HG03135 (cell line): ENCODE data around the gene PEA15.
A peak's percentile ranks its signal among the peaks of the same experiment; 100 is the strongest.

ENCODE experiments used
- ATAC-seq: cut with Tn5 transposase; IDR thresholded peaks from one replicate; pipeline ENCODE4 v1.9.1; 2021; ENCODE audit warnings: mild to moderate bottlenecking, moderate library complexity; ENCODE audit not compliant: unreplicated experiment

Gene PEA15, protein sequence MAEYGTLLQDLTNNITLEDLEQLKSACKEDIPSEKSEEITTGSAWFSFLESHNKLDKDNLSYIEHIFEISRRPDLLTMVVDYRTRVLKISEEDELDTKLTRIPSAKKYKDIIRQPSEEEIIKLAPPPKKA

GRCh38 chr1:160205242-160206035, at the start of gene PEA15:
TSS of gene PEA15 (plus strand) at chr1:160205384. CDS start at chr1:160211545, 6,161 bp downstream.
- peak; percentile 38 for ATAC-seq

- no peak for ATAC-seq
Observed at GRCh38 chr1:160156361-160156760, 48.8 kb upstream of the PEA15 start.

GRCh38 chr1:160157174-160157573, 48.0 kb upstream of the PEA15 start:
- ATAC-seq: no peak

GRCh38 chr1:160158031-160158430, 47.2 kb upstream of the PEA15 start:
- no peak for ATAC-seq

DNA sequence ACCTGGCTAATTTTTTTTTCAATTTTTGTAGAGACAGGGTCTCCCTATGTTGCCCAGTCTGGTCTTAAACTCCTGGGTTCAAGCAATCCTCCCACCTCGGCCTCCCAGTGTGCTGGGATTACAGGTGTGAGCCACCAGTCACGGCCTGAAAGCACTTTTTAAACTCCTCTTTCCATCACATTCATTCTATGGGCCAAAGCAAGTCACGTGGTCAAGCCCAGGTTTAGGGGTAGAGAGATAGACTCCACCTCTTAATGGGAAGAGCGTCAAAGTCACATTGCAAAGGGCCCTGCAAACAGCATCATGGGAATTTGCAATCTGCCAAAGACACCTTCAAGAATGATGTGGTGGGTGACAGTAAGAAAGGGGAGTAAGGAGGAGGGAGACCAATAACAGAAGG, 46.6 kb upstream of the PEA15 start:
- no peak for ATAC-seq

DNA sequence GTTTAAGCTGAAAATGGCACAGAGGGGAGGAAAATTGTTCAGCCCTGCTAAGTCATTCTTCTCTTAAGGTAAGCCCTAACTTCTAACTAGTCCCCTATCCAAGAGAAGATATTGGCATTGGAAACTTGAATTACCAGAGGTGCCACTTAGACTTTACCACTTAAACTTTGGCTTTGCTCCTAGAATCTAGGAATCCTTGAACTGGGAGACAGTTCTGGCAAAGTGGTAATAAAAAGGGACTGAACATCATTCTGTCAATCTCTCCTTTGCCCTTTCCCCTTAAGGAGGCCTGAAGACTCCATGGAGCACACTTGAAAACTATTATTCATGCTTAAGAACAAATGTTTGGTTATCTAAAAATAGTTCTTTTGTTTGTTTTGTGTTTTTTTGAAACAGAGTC, 45.3 kb upstream of the PEA15 start:
- ATAC-seq: no peak

DNA sequence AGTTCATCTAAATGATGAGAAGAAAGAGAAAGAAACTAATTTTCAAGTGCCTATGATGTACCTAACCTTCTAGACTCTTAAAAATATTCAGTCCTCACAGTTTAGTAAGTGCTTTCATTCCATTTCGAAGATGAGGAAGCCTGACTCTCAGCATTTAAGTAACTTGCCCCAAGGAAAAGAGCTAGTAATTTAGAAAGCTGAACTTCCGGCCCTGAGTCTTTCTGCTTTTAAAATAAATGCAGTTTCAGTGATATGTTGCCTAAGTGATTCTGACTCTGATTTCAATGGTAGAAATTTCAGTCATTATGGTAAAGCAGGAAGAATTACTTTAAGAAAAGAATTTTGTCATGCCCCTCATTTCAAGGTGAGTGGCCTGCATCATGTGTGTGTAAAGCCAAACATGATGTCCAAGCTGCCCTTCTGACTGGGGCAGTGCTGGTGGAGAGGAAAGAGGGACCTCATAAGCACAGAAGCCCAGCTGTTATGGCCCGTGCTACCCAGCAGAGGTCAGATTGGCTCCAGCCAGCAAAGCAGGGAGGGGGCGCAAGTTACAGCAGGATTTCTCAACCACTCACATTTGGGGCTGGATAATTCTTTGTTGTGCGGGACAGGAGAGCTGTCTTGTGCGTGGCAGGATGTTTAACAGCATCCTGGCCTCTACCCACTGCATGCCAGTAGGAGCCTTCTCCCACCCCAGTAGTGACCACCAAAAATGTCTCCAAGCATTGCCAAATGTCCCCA, 43.0 kb upstream of the PEA15 start:
- no peak for ATAC-seq

- ATAC-seq: no peak
Observed at GRCh38 chr1:160162931-160163330, 42.3 kb upstream of the PEA15 start.

DNA sequence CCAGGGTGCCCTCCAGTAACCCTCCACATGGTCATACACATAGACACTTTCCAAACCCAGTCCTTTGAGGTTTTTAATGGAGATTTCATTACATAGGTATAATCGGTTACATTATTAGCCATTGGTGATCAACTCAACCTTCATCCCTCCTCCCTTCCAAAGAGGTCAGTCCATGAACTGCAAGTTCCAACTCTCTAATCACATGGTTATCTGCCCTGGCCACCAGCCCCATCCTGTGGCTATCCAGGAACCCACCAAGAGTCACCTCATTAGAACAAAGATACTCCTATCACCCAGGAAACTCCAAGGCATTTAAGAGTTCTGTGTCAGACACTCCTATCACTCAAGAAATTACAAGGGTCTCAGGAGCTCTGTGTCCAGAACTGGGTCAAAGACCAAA, 41.6 kb upstream of the PEA15 start:
- no peak for ATAC-seq

GRCh38 chr1:160164121-160164520, 41.1 kb upstream of the PEA15 start:
- no peak for ATAC-seq

- no peak for ATAC-seq
Observed at GRCh38 chr1:160166166-160166868, 38.9 kb upstream of the PEA15 start.

DNA sequence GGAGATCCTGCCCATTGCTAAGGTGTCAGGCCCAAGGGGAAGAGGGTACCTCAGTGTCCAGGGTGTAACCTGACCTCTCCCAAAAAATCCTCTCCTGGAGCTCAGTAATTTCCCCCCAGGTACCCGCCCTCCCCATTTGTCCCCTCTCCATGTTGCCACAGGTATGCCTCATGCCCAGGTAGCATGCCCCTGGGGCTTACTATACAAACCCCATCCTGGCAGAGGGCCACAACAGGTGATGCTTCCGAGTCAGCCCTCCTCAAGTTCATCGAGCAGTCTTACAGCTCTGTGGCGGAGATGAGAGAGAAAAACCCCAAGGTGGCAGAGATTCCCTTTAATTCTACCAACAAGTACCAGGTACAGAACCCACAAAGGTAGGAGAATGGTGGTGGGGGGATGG, 38.1 kb upstream of the PEA15 start:
- no peak for ATAC-seq

- no peak for ATAC-seq
Observed at GRCh38 chr1:160167580-160167979, 37.6 kb upstream of the PEA15 start.

DNA sequence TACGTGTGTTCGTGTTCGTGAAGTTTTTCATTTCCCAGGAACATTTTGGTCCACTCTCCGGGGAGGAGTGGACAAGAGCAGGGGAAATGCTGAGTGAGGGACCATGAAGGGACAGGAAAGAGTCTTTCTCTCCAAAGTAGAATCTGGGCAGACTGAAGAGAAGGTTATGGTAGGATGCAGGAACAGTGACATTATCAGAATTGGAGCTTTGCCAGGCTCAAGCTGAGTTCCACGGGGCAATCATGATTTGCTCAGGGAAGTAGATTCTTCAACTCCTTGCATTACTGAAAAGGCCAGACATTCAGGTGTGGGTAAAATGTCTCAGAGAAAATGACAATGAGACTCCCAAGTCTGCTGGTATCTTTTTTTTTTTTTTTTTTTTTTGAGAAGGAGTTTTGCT, 37.2 kb upstream of the PEA15 start:
- no peak for ATAC-seq

GRCh38 chr1:160168609-160169369, 36.4 kb upstream of the PEA15 start:
- ATAC-seq: no peak

- ATAC-seq: no peak
Observed at GRCh38 chr1:160169553-160170399, 35.4 kb upstream of the PEA15 start.

DNA sequence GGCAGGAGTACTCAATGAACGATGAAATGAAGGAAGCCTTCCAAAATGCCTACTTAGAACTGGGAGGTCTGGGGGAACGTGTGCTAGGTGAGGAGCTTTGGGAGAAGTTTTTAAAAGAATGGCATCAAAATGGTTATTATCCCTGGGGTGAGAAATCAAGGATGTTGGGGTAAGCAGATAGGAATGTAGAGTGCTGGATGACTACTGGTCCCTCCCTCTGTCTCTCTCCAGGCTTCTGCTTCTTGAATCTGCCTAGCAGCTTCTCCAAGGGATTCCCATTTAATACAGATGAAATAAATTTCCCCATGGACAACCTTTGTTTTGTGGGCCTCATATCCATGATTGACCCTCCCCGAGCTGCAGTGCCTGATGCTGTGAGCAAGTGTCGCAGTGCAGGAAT, 33.8 kb upstream of the PEA15 start:
- ATAC-seq: no peak

DNA sequence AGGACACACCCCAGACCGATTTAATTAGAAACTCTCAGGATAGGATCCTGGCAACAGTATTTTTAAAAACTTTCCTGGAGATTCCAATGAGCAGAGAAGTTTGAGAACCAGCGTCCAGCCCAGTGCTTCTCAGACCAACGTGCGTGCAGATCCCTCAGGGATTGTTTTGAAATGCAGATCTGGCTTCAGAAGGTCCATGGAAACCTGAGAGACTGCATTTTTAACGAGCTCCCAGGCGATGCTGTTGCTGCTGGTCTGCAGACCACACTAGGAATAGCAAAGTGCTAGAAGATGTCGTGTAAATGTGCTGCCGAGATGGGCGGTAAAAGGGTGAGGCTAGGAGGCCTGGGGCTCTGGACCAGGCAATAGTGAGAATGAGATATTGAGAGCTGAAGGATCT, 33.2 kb upstream of the PEA15 start:
- no peak for ATAC-seq

DNA sequence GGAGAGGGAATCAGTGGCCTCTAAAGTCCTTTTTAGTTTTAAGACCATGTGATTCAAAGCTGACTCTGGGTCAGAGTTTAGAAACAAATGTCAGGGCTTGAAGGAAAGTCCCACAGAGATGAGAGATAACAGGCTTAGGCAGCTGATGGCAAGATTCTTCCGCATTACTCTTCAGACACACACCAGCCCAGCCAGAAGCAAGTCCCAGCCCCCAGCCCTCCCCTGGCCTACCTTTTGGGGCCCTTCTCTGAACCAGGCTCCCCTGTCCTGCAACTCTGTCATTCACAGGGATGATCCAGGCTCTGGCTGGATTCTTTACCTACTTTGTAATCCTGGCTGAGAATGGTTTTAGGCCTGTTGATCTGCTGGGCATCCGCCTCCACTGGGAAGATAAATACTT, 28.0 kb upstream of the PEA15 start:
- ATAC-seq: no peak

DNA sequence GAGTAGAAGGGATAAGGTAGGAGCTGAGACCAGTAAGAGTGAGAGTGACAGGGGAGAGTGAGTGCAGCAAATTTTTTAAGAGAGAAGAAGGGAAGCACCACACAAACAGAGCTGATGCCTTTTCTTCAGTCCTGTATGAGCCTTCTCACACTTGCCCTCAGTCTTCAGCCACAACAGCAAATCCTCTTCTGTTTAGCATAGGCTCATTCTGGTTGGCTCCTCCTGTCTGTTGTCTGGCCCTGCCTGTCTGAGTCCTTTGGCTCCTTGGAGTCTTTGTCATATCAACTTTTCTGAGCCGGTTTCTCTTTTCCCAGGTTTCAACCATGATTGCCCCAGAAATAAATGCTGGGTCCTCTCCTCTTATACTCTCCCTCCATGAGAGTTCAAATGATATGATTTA, 27.5 kb upstream of the PEA15 start:
- no peak for ATAC-seq
